MM.1S (cell line): ENCODE data around the gene LRFN2.

ENCODE experiments used
- EZH2 ChIP-seq: fragments of 300-600 bp; sonication (generic); optimal IDR thresholded peaks from 2 replicates; pipeline ENCODE3; 2017; ENCODE audit warnings: low read depth, mild to moderate bottlenecking, antibody characterized with exemption, low read length, mixed read lengths
- EZH2phosphoT487 ChIP-seq: fragments of 300-600 bp; sonication (generic); IDR thresholded peaks from 2 replicates; pipeline ENCODE4 v1.6.1; 2018; ENCODE audit warnings: antibody characterized with exemption, low read length
- TF ChIP-seq, protein P1 (sequence below): fragments of 300-600 bp; sonication (generic); IDR thresholded peaks from 2 replicates; pipeline ENCODE4 v1.5.1; 2016; ENCODE audit warnings: antibody characterized with exemption, low read length, mixed read lengths

GRCh38 chr6:40343877-40344565 is 243.1 kb downstream of the LRFN2 start:
- TF ChIP-seq, protein P1, sequence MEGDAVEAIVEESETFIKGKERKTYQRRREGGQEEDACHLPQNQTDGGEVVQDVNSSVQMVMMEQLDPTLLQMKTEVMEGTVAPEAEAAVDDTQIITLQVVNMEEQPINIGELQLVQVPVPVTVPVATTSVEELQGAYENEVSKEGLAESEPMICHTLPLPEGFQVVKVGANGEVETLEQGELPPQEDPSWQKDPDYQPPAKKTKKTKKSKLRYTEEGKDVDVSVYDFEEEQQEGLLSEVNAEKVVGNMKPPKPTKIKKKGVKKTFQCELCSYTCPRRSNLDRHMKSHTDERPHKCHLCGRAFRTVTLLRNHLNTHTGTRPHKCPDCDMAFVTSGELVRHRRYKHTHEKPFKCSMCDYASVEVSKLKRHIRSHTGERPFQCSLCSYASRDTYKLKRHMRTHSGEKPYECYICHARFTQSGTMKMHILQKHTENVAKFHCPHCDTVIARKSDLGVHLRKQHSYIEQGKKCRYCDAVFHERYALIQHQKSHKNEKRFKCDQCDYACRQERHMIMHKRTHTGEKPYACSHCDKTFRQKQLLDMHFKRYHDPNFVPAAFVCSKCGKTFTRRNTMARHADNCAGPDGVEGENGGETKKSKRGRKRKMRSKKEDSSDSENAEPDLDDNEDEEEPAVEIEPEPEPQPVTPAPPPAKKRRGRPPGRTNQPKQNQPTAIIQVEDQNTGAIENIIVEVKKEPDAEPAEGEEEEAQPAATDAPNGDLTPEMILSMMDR: no peak
- TF ChIP-seq EZH2phosphoT487: no peak
- TF ChIP-seq EZH2: no peak
